ENCODE results near the gene BLCAP.

GRCh38 chr20:37494796-37495195 is 32.9 kb downstream of the BLCAP start:
- TF ChIP-seq CTCF (IDR thresholded peaks at IDR 0.05) (no peak), POLR2A (IDR thresholded peaks at IDR 0.05) (no peak)

Data from lower leg skin (tissue), 3 donors.